CD8-positive, alpha-beta memory T cell (primary cell): ENCODE data around the gene SLC17A7. TPM values are rescaled to one million over a fixed set of nuclear protein-coding genes. Genes with fewer than 3 reads are reported as not detected.

Experiments used
- CTCF ChIA-PET: fragments of 350-600 bp; sonication (Branson Sonifier 250); formaldehyde crosslinking; loops from one replicate; lab custom pipeline; 2021; ENCODE audit warnings: antibody characterized with exemption; lab: Charles Lee
- POLR2A ChIA-PET: fragments of 350-600 bp; sonication (Branson Sonifier 250); formaldehyde crosslinking; loops from one replicate; lab custom pipeline; 2021; ENCODE audit warnings: antibody characterized with exemption; lab: Charles Lee
- DNase-seq, 5 donors: peaks; one replicate each; pipeline versions ENCODE4 v3.0.0 to v3.0.0-alpha.2; 2020 to 2022; ENCODE audit warnings: mixed read lengths in 1 of 5
- H3K27ac ChIP-seq: one replicate; pipeline ENCODE4 v1.7.0; 2013; ENCODE audit warnings: low read depth, mild to moderate bottlenecking, low read length, moderate library complexity
- H3K27me3 ChIP-seq: 2 replicates; pipeline ENCODE4 v1.7.0; 2013; ENCODE audit warnings: low read length, mild to moderate bottlenecking; ENCODE audit not compliant: insufficient read depth, poor library complexity, severe bottlenecking
- H3K36me3 ChIP-seq: 2 replicates; pipeline ENCODE4 v1.7.0; 2013; ENCODE audit warnings: mild to moderate bottlenecking, low read length, moderate library complexity; ENCODE audit not compliant: insufficient read depth
- H3K4me1 ChIP-seq: 2 replicates; pipeline ENCODE4 v1.7.0; 2013; ENCODE audit warnings: mild to moderate bottlenecking, low read length, moderate library complexity; ENCODE audit not compliant: insufficient read depth
- H3K4me3 ChIP-seq: 2 replicates; pipeline ENCODE4 v1.7.0; 2013; ENCODE audit warnings: mild to moderate bottlenecking, low read length
- H3K9me3 ChIP-seq: 2 replicates; pipeline ENCODE4 v1.7.0; 2013; ENCODE audit warnings: mild to moderate bottlenecking, low read length
- H3K27ac Mint-ChIP-seq, 8 donors: one replicate each; pipeline ENCODE4 v1.8.0; 2020 to 2021; ENCODE audit warnings: mixed read lengths in 8 of 8, mild to moderate bottlenecking in 6 of 8, inconsistent platforms in 3 of 8, moderate library complexity in 3 of 8
- H3K27me3 Mint-ChIP-seq, 2 donors: one replicate each; pipeline ENCODE4 v1.8.0; 2020 to 2021; ENCODE audit warnings: mixed read lengths in 2 of 2, mild to moderate bottlenecking in 1 of 2, moderate library complexity in 1 of 2
- H3K36me3 Mint-ChIP-seq, 3 donors: one replicate each; pipeline ENCODE4 v1.8.0; 2020 to 2021; ENCODE audit warnings: mixed read lengths in 3 of 3, inconsistent platforms in 1 of 3, mild to moderate bottlenecking in 1 of 3
- H3K4me1 Mint-ChIP-seq, 3 donors: one replicate each; pipeline ENCODE4 v1.8.0; 2020 to 2021; ENCODE audit warnings: mixed read lengths in 3 of 3, inconsistent platforms in 1 of 3, mild to moderate bottlenecking in 1 of 3
- H3K4me3 Mint-ChIP-seq, 7 donors: one replicate each; pipeline ENCODE4 v1.8.0; 2020 to 2021; ENCODE audit warnings: mixed read lengths in 7 of 7, mild to moderate bottlenecking in 6 of 7, moderate library complexity in 4 of 7, inconsistent platforms in 2 of 7
- H3K9me3 Mint-ChIP-seq, 5 donors: one replicate each; pipeline ENCODE4 v1.8.0; 2020 to 2022; ENCODE audit warnings: mixed read lengths in 5 of 5, mild to moderate bottlenecking in 3 of 5, moderate library complexity in 2 of 5, inconsistent platforms in 1 of 5
- polyA plus RNA-seq: library from polyadenylated mRNA; unstranded; fragments of 300-500 nt; fragmentation: Illumina TruSeq; gene quantifications from one replicate; pipeline ENCODE4 v1.2.3, GENCODE V29; 2021
- total RNA-seq, 2 experiments: library from RNA; stranded (reverse); gene quantifications; one replicate each; pipeline ENCODE4 v1.2.3, GENCODE V29; 2021

SLC17A7 gene
- total and polyA plus RNA-seq, 3 experiments from 2014 or later = 0.07 to 0.09 TPM; not detected in 1

DNA sequence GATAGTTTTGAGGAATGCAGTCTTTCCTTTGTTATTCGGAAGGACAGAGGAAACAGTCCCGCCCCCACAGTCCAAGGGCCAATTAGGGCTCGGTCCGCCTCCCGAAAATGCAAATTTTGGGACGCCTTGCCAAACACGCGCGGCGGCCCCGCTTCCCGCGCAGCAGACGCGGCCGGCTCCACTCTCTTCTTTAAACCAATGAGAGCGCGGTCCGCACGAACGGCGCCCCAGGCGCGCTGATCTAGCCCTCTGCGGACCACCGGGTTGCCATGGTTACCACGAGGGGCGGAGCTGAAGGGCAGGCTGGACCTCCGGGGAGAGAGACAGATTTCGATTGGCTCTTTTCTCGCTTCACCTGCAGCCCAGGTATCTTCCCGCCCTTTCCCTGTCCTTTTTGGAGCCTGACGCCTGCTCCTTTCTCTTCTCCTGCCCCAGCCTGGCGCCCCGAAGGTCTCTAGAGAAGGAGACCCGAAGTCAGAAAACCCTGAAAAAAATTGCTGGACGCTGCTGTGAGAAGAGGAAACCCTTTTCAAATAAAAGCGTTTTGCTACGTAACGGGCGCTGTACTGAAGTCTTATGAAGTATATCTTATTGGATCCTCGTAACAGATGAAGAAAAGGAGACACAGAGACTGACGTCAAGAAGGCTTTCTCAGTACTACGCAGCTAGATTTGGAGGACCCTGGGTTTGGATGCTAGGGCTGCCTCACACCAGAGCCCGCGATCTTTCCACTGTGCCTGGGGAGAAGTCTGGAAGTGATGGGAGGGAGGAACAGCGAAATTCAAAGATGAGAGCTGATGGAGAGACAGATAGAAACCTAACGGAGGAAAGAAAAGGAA lies 20.1 kb downstream of the SLC17A7 start:
- CTCF ChIA-PET = interaction anchor here (0.9 to 2.3 kb wide), 2 partner anchors 29 to 49 kb away, joined by 3 to 5 read pairs; no protein-coding TSS in a partner anchor
- peak in 2 of 5 donors; percentile 17 to 32 for DNase-seq
- no peaks in the 10 kb centered on the region for H3K9me3 Mint-ChIP-seq
- H3K4me1 ChIP-seq = peaks cover 40% of the 10 kb centered on the region
- peak overlapping the region; percentile 10 to 61 (median 46) for H3K4me3 Mint-ChIP-seq
- H3K27me3 Mint-ChIP-seq = peaks cover 71 to 82% of the 10 kb centered on the region in 2 donors
- no peaks in the 10 kb centered on the region for H3K36me3 Mint-ChIP-seq
- no peaks in the 10 kb centered on the region for H3K9me3 ChIP-seq
- H3K27ac Mint-ChIP-seq = peak overlapping the region in 6 of 8 donors; percentile 7 to 85 (median 30)
- no peak overlapping the region for H3K27ac ChIP-seq
- POLR2A ChIA-PET = no interaction called here
- H3K27me3 ChIP-seq = peaks cover 59% of the 10 kb centered on the region
- no peak overlapping the region for H3K4me3 ChIP-seq
- peaks cover 37 to 57% (median 45%) of the 10 kb centered on the region in 3 donors for H3K4me1 Mint-ChIP-seq
- no peaks in the 10 kb centered on the region for H3K36me3 ChIP-seq

- CTCF ChIA-PET = interaction anchor here (0.9 to 2.3 kb wide), 2 partner anchors 9 to 28 kb away, joined by 3 to 5 read pairs; no protein-coding TSS in a partner anchor
- H3K9me3 Mint-ChIP-seq = no peaks in the 10 kb centered on the region
- no peaks in the 10 kb centered on the region for H3K36me3 Mint-ChIP-seq
- peak overlapping the region in 1 of 7 donors; percentile 78 for H3K4me3 Mint-ChIP-seq
- no peak for DNase-seq
- Histone ChIP-seq H3K9me3 (no peaks in the 10 kb centered on the region), H3K4me3 (no peak overlapping the region), H3K27ac (no peak overlapping the region), H3K4me1 (peaks cover 34% of the 10 kb centered on the region), H3K36me3 (no peaks in the 10 kb centered on the region), H3K27me3 (peaks cover 48% of the 10 kb centered on the region)
- H3K4me1 Mint-ChIP-seq = peaks cover 29 to 47% (median 38%) of the 10 kb centered on the region in 3 donors
- H3K27ac Mint-ChIP-seq = peak overlapping the region in 1 of 8 donors; percentile 4
- POLR2A ChIA-PET = no interaction called here
- peaks cover 63 to 72% of the 10 kb centered on the region in 2 donors for H3K27me3 Mint-ChIP-seq
Observed at GRCh38 chr19:49420227-49420626, 21.1 kb downstream of the SLC17A7 start.

GRCh38 chr19:49419173-49419572 lies 22.2 kb downstream of the SLC17A7 start:
- Mint-ChIP-seq H3K4me3 (no peak overlapping the region), H3K27ac (no peak overlapping the region), H3K27me3 (peaks cover 55 to 64% of the 10 kb centered on the region in 2 donors), H3K4me1 (peaks cover 23 to 36% (median 36%) of the 10 kb centered on the region in 3 donors), H3K9me3 (no peaks in the 10 kb centered on the region), H3K36me3 (no peaks in the 10 kb centered on the region)
- Histone ChIP-seq H3K27ac (no peak overlapping the region), H3K36me3 (no peaks in the 10 kb centered on the region), H3K4me1 (peaks cover 33% of the 10 kb centered on the region), H3K4me3 (no peak overlapping the region), H3K9me3 (no peaks in the 10 kb centered on the region), H3K27me3 (peaks cover 38% of the 10 kb centered on the region)
- ChIA-PET CTCF (interaction anchor here (0.9 to 1.3 kb wide), 2 partner anchors 8 to 194 kb away, joined by 3 read pairs; no protein-coding TSS in a partner anchor), POLR2A (no interaction called here)
- DNase-seq = no peak

GRCh38 chr19:49418511-49418910 lies 22.8 kb downstream of the SLC17A7 start:
- Histone ChIP-seq H3K9me3 (no peaks in the 10 kb centered on the region), H3K27ac (no peak overlapping the region), H3K4me1 (peaks cover 27% of the 10 kb centered on the region), H3K27me3 (peaks cover 35% of the 10 kb centered on the region), H3K36me3 (no peaks in the 10 kb centered on the region), H3K4me3 (no peak overlapping the region)
- no peak overlapping the region for H3K27ac Mint-ChIP-seq
- no peaks in the 10 kb centered on the region for H3K36me3 Mint-ChIP-seq
- H3K9me3 Mint-ChIP-seq = no peaks in the 10 kb centered on the region
- ChIA-PET POLR2A (no interaction called here), CTCF (interaction anchor here (1.3 kb wide), 1 partner anchor 193 kb away, joined by 3 read pairs; no protein-coding TSS in a partner anchor)
- DNase-seq = no peak
- H3K4me1 Mint-ChIP-seq = peaks cover 17 to 29% (median 29%) of the 10 kb centered on the region in 3 donors
- H3K27me3 Mint-ChIP-seq = peaks cover 52 to 58% of the 10 kb centered on the region in 2 donors
- no peak overlapping the region for H3K4me3 Mint-ChIP-seq

- Mint-ChIP-seq H3K27ac (no peak overlapping the region), H3K36me3 (no peaks in the 10 kb centered on the region), H3K27me3 (peaks cover 43 to 48% of the 10 kb centered on the region in 2 donors), H3K9me3 (no peaks in the 10 kb centered on the region), H3K4me3 (no peak overlapping the region), H3K4me1 (peaks cover 10 to 23% (median 20%) of the 10 kb centered on the region in 3 donors)
- Histone ChIP-seq H3K27ac (no peak overlapping the region), H3K4me1 (peaks cover 14% of the 10 kb centered on the region), H3K4me3 (no peak overlapping the region), H3K9me3 (no peaks in the 10 kb centered on the region), H3K36me3 (no peaks in the 10 kb centered on the region), H3K27me3 (peaks cover 20% of the 10 kb centered on the region)
- CTCF ChIA-PET = interaction anchor here (1.3 kb wide), 1 partner anchor 10 kb away, joined by 3 read pairs; no protein-coding TSS in a partner anchor
- DNase-seq = no peak
- POLR2A ChIA-PET = interaction anchor here (0.6 kb wide), 1 partner anchor 35 kb away, joined by 5 read pairs; the partner anchor contains the start of gene PIH1D1
Observed at GRCh38 chr19:49417088-49417487, 24.2 kb downstream of the SLC17A7 start.

- Histone ChIP-seq H3K9me3 (no peaks in the 10 kb centered on the region), H3K4me1 (peaks cover 13% of the 10 kb centered on the region), H3K27me3 (peaks cover 9% of the 10 kb centered on the region), H3K36me3 (no peaks in the 10 kb centered on the region), H3K4me3 (no peak overlapping the region), H3K27ac (no peak overlapping the region)
- Mint-ChIP-seq H3K27me3 (peaks cover 31 to 35% of the 10 kb centered on the region in 2 donors), H3K36me3 (no peaks in the 10 kb centered on the region), H3K9me3 (no peaks in the 10 kb centered on the region), H3K4me1 (peaks cover 12 to 23% (median 20%) of the 10 kb centered on the region in 3 donors), H3K4me3 (no peak overlapping the region), H3K27ac (no peak overlapping the region)
- POLR2A ChIA-PET = no interaction called here
- DNase-seq = no peak
- CTCF ChIA-PET = no interaction called here
Observed at GRCh38 chr19:49415810-49416200, 25.5 kb downstream of the SLC17A7 start.

GRCh38 chr19:49415102-49415809 lies 26.1 kb downstream of the SLC17A7 start:
- ChIA-PET POLR2A (no interaction called here), CTCF (no interaction called here)
- DNase-seq = no peak
- H3K27me3 ChIP-seq = peaks cover 4% of the 10 kb centered on the region
- no peak overlapping the region for H3K27ac ChIP-seq
- no peaks in the 10 kb centered on the region for H3K36me3 Mint-ChIP-seq
- no peak overlapping the region for H3K4me3 Mint-ChIP-seq
- H3K36me3 ChIP-seq = no peaks in the 10 kb centered on the region
- peaks cover 13% of the 10 kb centered on the region for H3K4me1 ChIP-seq
- peaks cover 26 to 29% of the 10 kb centered on the region in 2 donors for H3K27me3 Mint-ChIP-seq
- H3K9me3 Mint-ChIP-seq = no peaks in the 10 kb centered on the region
- peaks cover 12 to 19% (median 17%) of the 10 kb centered on the region in 3 donors for H3K4me1 Mint-ChIP-seq
- H3K27ac Mint-ChIP-seq = no peak overlapping the region
- H3K9me3 ChIP-seq = no peaks in the 10 kb centered on the region
- H3K4me3 ChIP-seq = no peak overlapping the region
